ENCODE data around the gene POLR1G.

DNA sequence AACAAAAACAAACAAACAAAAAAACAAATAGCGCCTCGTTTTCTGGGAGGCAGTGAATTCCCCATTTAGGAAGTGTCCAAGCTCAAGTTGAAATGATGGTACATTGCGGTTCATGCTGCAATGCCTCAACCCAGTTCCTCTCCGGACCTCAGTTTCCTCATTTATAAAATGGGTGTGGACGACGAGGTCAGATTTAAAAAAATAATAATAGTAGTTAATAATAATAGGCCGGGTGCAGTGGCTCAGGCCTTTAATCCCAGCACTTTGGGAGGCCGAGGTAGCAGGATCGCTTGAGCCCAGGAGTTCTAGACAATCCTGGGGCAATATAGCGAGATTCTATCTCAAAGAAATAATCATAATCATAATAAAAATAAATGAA is 32.7 kb downstream of the POLR1G start:
- TF ChIP-seq, protein P1, sequence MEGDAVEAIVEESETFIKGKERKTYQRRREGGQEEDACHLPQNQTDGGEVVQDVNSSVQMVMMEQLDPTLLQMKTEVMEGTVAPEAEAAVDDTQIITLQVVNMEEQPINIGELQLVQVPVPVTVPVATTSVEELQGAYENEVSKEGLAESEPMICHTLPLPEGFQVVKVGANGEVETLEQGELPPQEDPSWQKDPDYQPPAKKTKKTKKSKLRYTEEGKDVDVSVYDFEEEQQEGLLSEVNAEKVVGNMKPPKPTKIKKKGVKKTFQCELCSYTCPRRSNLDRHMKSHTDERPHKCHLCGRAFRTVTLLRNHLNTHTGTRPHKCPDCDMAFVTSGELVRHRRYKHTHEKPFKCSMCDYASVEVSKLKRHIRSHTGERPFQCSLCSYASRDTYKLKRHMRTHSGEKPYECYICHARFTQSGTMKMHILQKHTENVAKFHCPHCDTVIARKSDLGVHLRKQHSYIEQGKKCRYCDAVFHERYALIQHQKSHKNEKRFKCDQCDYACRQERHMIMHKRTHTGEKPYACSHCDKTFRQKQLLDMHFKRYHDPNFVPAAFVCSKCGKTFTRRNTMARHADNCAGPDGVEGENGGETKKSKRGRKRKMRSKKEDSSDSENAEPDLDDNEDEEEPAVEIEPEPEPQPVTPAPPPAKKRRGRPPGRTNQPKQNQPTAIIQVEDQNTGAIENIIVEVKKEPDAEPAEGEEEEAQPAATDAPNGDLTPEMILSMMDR (conservative IDR thresholded peaks at IDR 0.05 in 1 of 2, IDR thresholded peaks at IDR 0.05 in 1 of 2; ENCODE audit: extremely low read depth in 1 of 2, insufficient read depth in 1 of 2, low read depth in 1 of 2, low read length in 2 of 2): no peak
- TF ChIP-seq EZH2 (IDR thresholded peaks at IDR 0.05; ENCODE audit: borderline replicate concordance, low read length): no peak

Measured in mammary epithelial cell (primary cell).